ENCODE results near the gene ZNF669.

ZNF669 gene

GRCh38 chr1:247096112-247096511 lies 8.0 kb downstream of the ZNF669 start:
- no peak; the same call in 2 of the 3 replicates for ATAC-seq
- TF ChIP-seq CREB5 (CRISPR knock-in tag; IDR thresholded peaks at IDR 0.05; ENCODE audit: low read depth) (no peak), ZC3H10 (CRISPR knock-in tag; IDR thresholded peaks at IDR 0.05) (no peak), GLIS3 (CRISPR knock-in tag; IDR thresholded peaks at IDR 0.05) (no peak), OSR1 (CRISPR knock-in tag; IDR thresholded peaks at IDR 0.05) (no peak), TOX (CRISPR knock-in tag; IDR thresholded peaks at IDR 0.05; ENCODE audit: borderline replicate concordance) (no peak), ISL1 (CRISPR knock-in tag; IDR thresholded peaks at IDR 0.05) (no peak), ZNF565 (CRISPR knock-in tag; conservative IDR thresholded peaks at IDR 0.05; ENCODE audit: low read depth) (no peak), ARNTL (CRISPR knock-in tag; IDR thresholded peaks at IDR 0.05; ENCODE audit: borderline replicate concordance, low read depth) (no peak), PPARA (CRISPR knock-in tag; IDR thresholded peaks at IDR 0.05; ENCODE audit: borderline replicate concordance) (no peak), CSDC2 (CRISPR knock-in tag; IDR thresholded peaks at IDR 0.05) (no peak), PATZ1 (CRISPR knock-in tag; IDR thresholded peaks at IDR 0.05; ENCODE audit: borderline replicate concordance) (no peak), ZFP30 (CRISPR knock-in tag; IDR thresholded peaks at IDR 0.05) (no peak), SNAI2 (CRISPR knock-in tag; IDR thresholded peaks at IDR 0.05) (no peak), ESRRG (CRISPR knock-in tag; IDR thresholded peaks at IDR 0.05) (no peak), ZFP3 (CRISPR knock-in tag; IDR thresholded peaks at IDR 0.05) (no peak), ZNF8 (CRISPR knock-in tag; IDR thresholded peaks at IDR 0.05) (no peak)

- ATAC-seq, result no peak
- TF ChIP-seq ZFP30 (CRISPR knock-in tag; IDR thresholded peaks at IDR 0.05) (no peak), RARB (CRISPR knock-in tag; IDR thresholded peaks at IDR 0.05) (no peak), ESRRG (CRISPR knock-in tag; IDR thresholded peaks at IDR 0.05) (no peak), ARNTL (CRISPR knock-in tag; IDR thresholded peaks at IDR 0.05; ENCODE audit: borderline replicate concordance, low read depth) (no peak), ZC3H10 (CRISPR knock-in tag; IDR thresholded peaks at IDR 0.05) (no peak), ZFP3 (CRISPR knock-in tag; IDR thresholded peaks at IDR 0.05) (no peak), PATZ1 (CRISPR knock-in tag; IDR thresholded peaks at IDR 0.05; ENCODE audit: borderline replicate concordance) (no peak), GLIS3 (CRISPR knock-in tag; IDR thresholded peaks at IDR 0.05) (no peak), CSDC2 (CRISPR knock-in tag; IDR thresholded peaks at IDR 0.05) (no peak), TSHZ2 (CRISPR knock-in tag; IDR thresholded peaks at IDR 0.05) (no peak), TOX (CRISPR knock-in tag; IDR thresholded peaks at IDR 0.05; ENCODE audit: borderline replicate concordance) (no peak), PPARA (CRISPR knock-in tag; IDR thresholded peaks at IDR 0.05; ENCODE audit: borderline replicate concordance) (no peak), ZNF565 (CRISPR knock-in tag; conservative IDR thresholded peaks at IDR 0.05; ENCODE audit: low read depth) (no peak)
- TF ChIP-seq, protein P1, sequence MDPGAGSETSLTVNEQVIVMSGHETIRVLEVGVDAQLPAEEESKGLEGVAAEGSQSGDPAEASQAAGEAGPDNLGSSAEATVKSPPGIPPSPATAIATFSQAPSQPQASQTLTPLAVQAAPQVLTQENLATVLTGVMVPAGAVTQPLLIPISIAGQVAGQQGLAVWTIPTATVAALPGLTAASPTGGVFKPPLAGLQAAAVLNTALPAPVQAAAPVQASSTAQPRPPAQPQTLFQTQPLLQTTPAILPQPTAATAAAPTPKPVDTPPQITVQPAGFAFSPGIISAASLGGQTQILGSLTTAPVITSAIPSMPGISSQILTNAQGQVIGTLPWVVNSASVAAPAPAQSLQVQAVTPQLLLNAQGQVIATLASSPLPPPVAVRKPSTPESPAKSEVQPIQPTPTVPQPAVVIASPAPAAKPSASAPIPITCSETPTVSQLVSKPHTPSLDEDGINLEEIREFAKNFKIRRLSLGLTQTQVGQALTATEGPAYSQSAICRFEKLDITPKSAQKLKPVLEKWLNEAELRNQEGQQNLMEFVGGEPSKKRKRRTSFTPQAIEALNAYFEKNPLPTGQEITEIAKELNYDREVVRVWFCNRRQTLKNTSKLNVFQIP (CRISPR knock-in tag; IDR thresholded peaks at IDR 0.05; ENCODE audit: borderline replicate concordance, low read depth), result no peak
- TF ChIP-seq, protein P2, sequence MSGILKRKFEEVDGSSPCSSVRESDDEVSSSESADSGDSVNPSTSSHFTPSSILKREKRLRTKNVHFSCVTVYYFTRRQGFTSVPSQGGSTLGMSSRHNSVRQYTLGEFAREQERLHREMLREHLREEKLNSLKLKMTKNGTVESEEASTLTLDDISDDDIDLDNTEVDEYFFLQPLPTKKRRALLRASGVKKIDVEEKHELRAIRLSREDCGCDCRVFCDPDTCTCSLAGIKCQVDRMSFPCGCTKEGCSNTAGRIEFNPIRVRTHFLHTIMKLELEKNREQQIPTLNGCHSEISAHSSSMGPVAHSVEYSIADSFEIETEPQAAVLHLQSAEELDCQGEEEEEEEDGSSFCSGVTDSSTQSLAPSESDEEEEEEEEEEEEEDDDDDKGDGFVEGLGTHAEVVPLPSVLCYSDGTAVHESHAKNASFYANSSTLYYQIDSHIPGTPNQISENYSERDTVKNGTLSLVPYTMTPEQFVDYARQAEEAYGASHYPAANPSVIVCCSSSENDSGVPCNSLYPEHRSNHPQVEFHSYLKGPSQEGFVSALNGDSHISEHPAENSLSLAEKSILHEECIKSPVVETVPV (CRISPR knock-in tag; IDR thresholded peaks at IDR 0.05), result no peak
Observed at GRCh38 chr1:247090455-247090854, 13.7 kb downstream of the ZNF669 start.
